ENCODE measurements around the gene ATG12. TPM values are rescaled to one million over a fixed set of nuclear protein-coding genes. Genes with fewer than 3 reads are reported as not detected.

The ATG12 gene
- total and polyA plus RNA-seq, 4 donors, result 31.2 to 75.4 (median 33.8) TPM

DNA sequence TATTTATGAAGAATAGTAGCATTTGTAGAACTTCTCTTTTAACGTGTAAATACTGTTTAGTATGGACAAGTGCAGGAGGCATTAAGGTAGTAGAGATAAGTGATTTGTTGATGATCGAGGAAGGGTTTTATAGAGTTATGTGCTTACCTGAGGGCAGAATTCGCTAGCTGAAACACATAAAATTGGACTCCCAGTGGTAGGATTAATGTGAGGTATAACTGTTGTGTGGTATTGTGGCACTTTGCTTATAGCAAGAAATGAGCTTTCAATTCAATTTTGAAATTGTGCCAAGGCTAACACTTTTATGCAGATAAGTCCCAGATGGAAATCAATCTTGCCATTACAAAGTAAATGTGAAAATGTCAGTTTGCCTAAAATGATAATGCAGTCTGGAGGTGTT, 1.6 kb upstream of the ATG12 start:
- TF ChIP-seq, protein P1, sequence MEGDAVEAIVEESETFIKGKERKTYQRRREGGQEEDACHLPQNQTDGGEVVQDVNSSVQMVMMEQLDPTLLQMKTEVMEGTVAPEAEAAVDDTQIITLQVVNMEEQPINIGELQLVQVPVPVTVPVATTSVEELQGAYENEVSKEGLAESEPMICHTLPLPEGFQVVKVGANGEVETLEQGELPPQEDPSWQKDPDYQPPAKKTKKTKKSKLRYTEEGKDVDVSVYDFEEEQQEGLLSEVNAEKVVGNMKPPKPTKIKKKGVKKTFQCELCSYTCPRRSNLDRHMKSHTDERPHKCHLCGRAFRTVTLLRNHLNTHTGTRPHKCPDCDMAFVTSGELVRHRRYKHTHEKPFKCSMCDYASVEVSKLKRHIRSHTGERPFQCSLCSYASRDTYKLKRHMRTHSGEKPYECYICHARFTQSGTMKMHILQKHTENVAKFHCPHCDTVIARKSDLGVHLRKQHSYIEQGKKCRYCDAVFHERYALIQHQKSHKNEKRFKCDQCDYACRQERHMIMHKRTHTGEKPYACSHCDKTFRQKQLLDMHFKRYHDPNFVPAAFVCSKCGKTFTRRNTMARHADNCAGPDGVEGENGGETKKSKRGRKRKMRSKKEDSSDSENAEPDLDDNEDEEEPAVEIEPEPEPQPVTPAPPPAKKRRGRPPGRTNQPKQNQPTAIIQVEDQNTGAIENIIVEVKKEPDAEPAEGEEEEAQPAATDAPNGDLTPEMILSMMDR (IDR thresholded peaks at IDR 0.05; ENCODE audit: control extremely low read depth, extremely low read depth), result no peak
- Histone ChIP-seq H3K36me3 (ENCODE audit: control insufficient read depth in 4 of 4, insufficient read depth in 4 of 4, low read length in 4 of 4) (no peaks in the 10 kb centered on the region), H3K9me3 (ENCODE audit: control insufficient read depth in 4 of 4, insufficient read depth in 3 of 4, low read length in 3 of 4) (no peaks in the 10 kb centered on the region), H3K4me1 (ENCODE audit: control insufficient read depth in 5 of 5, insufficient read depth in 5 of 5, low read length in 5 of 5) (peaks cover 6 to 46% (median 20%) of the 10 kb centered on the region in 5 donors), H3K4me3 (peak overlapping the region; percentile 91), H3K27ac (ENCODE audit: low read depth in 1 of 2, low read length in 1 of 2) (no peak overlapping the region), H3K27me3 (ENCODE audit: control insufficient read depth in 3 of 3, insufficient read depth in 3 of 3, low read length in 2 of 3) (no peaks in the 10 kb centered on the region), H3K9ac (ENCODE audit: insufficient read depth in 1 of 2, low read length in 2 of 2) (peak overlapping the region; percentile 82 to 88)
- ATAC-seq (ENCODE audit: insufficient read depth, low FRiP score) (no peak), DNase-seq (peak in 2 of 3 donors; percentile 31 to 32)
- 15 to 18% methylated on average over 3 of the region's 3 CpGs for WGBS, 2 donors

DNA sequence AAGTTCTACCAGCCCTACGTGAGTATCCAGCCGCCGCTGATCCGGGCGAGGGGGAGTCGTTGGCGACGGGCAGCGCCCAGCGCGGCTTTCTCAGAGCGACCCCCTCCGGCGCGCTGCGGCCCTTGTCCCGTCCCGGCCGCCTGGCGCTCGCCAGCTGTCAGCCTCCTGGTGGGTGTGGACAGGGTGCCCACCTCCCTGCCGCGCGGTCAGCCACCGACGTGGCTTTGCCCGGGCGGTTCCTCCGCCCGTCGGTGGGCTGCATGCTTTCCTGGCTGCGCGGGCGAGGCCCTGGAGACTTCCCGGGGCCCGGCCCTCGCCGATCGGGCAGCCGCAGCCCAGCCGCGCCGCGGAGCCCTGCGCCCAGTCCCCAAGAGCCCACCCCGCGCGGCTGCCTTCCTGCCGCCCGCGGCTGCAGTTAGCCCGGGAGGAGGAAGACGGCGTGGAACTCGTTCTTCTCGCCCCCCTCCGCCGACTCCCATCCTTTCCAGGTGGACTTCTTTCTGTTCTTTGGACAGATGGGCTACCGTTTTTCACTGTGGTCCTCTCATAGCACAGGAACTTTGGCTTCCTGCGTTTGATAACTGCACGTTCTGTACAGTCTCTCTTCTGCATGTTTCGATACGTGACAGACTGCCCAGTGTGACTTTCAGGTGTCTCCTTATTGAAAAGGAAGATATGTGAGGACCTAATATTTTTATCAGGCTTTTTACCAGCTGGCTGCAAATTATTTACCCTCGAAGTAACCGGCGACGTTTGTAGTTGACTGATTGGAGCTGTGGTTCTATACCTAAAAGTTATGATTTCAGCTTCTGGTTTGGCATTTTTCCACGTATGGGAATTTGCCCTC, 947 bp upstream of the ATG12 start:
- peak in 2 of 3 donors; percentile 63 to 88 for DNase-seq
- Histone ChIP-seq H3K36me3 (ENCODE audit: control insufficient read depth in 4 of 4, insufficient read depth in 4 of 4, low read length in 4 of 4) (peaks cover 0 to 2% (median under 1%) of the 10 kb centered on the region in 4 donors), H3K27me3 (ENCODE audit: control insufficient read depth in 3 of 3, insufficient read depth in 3 of 3, low read length in 2 of 3) (no peaks in the 10 kb centered on the region), H3K4me3 (peak overlapping the region; percentile 91), H3K9me3 (ENCODE audit: control insufficient read depth in 4 of 4, insufficient read depth in 3 of 4, low read length in 3 of 4) (no peaks in the 10 kb centered on the region), H3K9ac (ENCODE audit: insufficient read depth in 1 of 2, low read length in 2 of 2) (peak overlapping the region; percentile 82 to 88), H3K4me1 (ENCODE audit: control insufficient read depth in 5 of 5, insufficient read depth in 5 of 5, low read length in 5 of 5) (peaks cover 6 to 46% (median 19%) of the 10 kb centered on the region in 5 donors), H3K27ac (ENCODE audit: low read depth in 1 of 2, low read length in 1 of 2) (peak overlapping the region; percentile 94 to 96)
- TF ChIP-seq, protein P1 (IDR thresholded peaks at IDR 0.05; ENCODE audit: control extremely low read depth, extremely low read depth), result no peak
- peak; percentile 61 for ATAC-seq (ENCODE audit: insufficient read depth, low FRiP score)
- WGBS, 2 donors, result 0% methylated on average over 57 to 68 of the region's 68 CpGs

DNA sequence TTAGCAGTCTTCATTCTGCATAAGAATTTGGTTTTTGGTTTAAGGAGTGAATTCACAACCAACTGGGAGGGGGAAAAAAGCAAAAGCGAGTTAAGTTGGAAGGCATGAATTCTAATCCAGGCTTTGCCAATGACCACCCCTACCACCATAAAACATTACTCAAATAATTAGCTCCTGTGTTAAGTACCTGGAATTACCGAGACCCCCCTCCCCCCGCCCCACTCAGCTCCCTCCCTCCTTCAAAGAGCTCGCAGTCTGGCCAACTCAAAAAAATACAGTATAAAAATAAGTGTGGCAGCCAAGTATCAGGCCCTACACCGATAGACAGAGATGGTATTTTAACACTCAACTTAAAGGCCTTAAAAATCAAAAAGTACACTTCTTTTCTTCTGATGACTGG, 492 bp downstream of the ATG12 start:
- H3K4me1 ChIP-seq (ENCODE audit: control insufficient read depth in 5 of 5, insufficient read depth in 5 of 5, low read length in 5 of 5), result peaks cover 4 to 46% (median 15%) of the 10 kb centered on the region in 5 donors
- H3K9me3 ChIP-seq (ENCODE audit: control insufficient read depth in 4 of 4, insufficient read depth in 3 of 4, low read length in 3 of 4), result no peaks in the 10 kb centered on the region
- peak overlapping the region; percentile 91 for H3K4me3 ChIP-seq
- H3K27me3 ChIP-seq (ENCODE audit: control insufficient read depth in 3 of 3, insufficient read depth in 3 of 3, low read length in 2 of 3), result no peaks in the 10 kb centered on the region
- peak overlapping the region; percentile 94 to 96 for H3K27ac ChIP-seq (ENCODE audit: low read depth in 1 of 2, low read length in 1 of 2)
- peak overlapping the region; percentile 60 to 95 for H3K9ac ChIP-seq (ENCODE audit: insufficient read depth in 1 of 2, low read length in 2 of 2)
- DNase-seq (peak in 1 of 3 donors; percentile 27), ATAC-seq (ENCODE audit: insufficient read depth, low FRiP score) (no peak)
- H3K36me3 ChIP-seq (ENCODE audit: control insufficient read depth in 4 of 4, insufficient read depth in 4 of 4, low read length in 4 of 4), result peaks cover 3 to 9% (median 5%) of the 10 kb centered on the region in 4 donors
- TF ChIP-seq, protein P1 (IDR thresholded peaks at IDR 0.05; ENCODE audit: control extremely low read depth, extremely low read depth), result no peak
- 0 to 3% methylated on average over 5 of the region's 5 CpGs for WGBS, 2 donors

All from lung (tissue), 12 donors.